Measurements from ENCODE around the gene RRP12.

Gene RRP12

DNA sequence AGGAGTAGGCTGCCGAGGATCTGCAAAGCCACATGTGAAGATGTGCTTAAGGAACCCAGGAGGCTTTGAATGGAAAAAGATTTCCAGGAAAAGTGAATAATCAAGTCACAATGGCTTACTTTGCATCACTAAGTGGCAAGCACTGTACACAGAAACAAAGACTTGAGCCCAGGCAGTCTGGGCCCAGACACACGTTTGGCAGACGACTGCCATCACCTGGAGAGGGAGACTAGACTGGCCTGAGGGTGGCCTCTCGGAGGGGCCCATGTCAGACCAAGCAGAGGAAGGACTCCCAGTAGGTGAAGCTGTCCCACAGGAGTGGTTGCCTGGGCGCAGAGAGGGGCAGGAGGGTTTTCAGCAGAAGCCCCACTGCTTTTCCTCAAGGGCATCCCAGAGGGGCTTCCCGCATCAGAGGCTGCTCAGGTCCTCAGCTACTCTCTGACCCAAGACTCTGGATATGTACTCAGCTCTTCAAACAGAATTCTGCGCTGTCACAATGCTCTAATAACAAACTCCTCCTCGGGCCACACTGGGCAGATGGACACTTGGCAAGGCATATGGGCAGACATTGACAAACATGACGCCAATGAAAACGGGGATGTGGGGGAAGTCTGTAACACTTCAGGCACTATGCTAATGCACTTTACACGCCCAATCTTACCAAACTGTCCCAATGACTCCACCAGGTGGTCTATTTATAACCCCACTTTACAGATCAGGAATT, 38.7 kb downstream of the RRP12 start:
- TF ChIP-seq TAF1 (IDR thresholded peaks at IDR 0.05; ENCODE audit: low read depth) (no peak), EGR1 (IDR thresholded peaks at IDR 0.05) (no peak), TEAD4 (IDR thresholded peaks at IDR 0.05) (no peak), ZBTB7A (IDR thresholded peaks at IDR 0.05; ENCODE audit: low read depth) (no peak)
- TF ChIP-seq, protein P1, sequence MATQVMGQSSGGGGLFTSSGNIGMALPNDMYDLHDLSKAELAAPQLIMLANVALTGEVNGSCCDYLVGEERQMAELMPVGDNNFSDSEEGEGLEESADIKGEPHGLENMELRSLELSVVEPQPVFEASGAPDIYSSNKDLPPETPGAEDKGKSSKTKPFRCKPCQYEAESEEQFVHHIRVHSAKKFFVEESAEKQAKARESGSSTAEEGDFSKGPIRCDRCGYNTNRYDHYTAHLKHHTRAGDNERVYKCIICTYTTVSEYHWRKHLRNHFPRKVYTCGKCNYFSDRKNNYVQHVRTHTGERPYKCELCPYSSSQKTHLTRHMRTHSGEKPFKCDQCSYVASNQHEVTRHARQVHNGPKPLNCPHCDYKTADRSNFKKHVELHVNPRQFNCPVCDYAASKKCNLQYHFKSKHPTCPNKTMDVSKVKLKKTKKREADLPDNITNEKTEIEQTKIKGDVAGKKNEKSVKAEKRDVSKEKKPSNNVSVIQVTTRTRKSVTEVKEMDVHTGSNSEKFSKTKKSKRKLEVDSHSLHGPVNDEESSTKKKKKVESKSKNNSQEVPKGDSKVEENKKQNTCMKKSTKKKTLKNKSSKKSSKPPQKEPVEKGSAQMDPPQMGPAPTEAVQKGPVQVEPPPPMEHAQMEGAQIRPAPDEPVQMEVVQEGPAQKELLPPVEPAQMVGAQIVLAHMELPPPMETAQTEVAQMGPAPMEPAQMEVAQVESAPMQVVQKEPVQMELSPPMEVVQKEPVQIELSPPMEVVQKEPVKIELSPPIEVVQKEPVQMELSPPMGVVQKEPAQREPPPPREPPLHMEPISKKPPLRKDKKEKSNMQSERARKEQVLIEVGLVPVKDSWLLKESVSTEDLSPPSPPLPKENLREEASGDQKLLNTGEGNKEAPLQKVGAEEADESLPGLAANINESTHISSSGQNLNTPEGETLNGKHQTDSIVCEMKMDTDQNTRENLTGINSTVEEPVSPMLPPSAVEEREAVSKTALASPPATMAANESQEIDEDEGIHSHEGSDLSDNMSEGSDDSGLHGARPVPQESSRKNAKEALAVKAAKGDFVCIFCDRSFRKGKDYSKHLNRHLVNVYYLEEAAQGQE (IDR thresholded peaks at IDR 0.05; ENCODE audit: low read depth) = no peak

DNA sequence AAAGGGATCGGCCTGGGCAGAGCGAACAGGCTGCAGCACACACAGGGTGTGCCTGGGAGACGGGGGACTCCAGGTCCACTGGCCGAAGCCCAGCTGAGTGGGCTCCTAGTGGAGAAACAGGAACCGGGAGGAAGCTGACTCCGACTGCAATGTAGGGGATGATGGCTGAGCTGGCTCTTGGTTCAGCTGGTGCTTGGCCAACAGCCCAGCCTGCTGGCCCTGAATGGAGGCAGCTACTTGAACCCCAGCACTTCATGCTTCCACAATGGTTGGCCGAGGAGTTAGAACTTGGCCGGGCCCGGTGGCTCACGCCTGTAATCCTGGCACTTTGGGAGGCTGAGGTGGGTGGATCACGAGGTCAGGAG, 39.6 kb downstream of the RRP12 start:
- TF ChIP-seq NFIC (IDR thresholded peaks at IDR 0.05) (no peak), CREB1 (IDR thresholded peaks at IDR 0.05; ENCODE audit: low read depth) (no peak), USF1 (IDR thresholded peaks at IDR 0.05) (no peak), EGR1 (IDR thresholded peaks at IDR 0.05) (no peak), YY1 (IDR thresholded peaks at IDR 0.05; ENCODE audit: low read depth) (no peak), TAF1 (IDR thresholded peaks at IDR 0.05; ENCODE audit: low read depth) (no peak), EP300 (IDR thresholded peaks at IDR 0.05; ENCODE audit: borderline replicate concordance) (no peak), CEBPB (IDR thresholded peaks at IDR 0.05) (no peak), TEAD4 (IDR thresholded peaks at IDR 0.05) (no peak), FOXM1 (IDR thresholded peaks at IDR 0.05; ENCODE audit: borderline replicate concordance, low read depth) (no peak), ZBTB7A (IDR thresholded peaks at IDR 0.05; ENCODE audit: low read depth) (no peak), TCF12 (IDR thresholded peaks at IDR 0.05; ENCODE audit: low read depth) (no peak), RAD21 (IDR thresholded peaks at IDR 0.05; ENCODE audit: low read depth) (no peak)
- TF ChIP-seq, protein P2, sequence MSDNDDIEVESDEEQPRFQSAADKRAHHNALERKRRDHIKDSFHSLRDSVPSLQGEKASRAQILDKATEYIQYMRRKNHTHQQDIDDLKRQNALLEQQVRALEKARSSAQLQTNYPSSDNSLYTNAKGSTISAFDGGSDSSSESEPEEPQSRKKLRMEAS (IDR thresholded peaks at IDR 0.05) = no peak
- TF ChIP-seq, protein P1 (IDR thresholded peaks at IDR 0.05; ENCODE audit: low read depth) = no peak

DNA sequence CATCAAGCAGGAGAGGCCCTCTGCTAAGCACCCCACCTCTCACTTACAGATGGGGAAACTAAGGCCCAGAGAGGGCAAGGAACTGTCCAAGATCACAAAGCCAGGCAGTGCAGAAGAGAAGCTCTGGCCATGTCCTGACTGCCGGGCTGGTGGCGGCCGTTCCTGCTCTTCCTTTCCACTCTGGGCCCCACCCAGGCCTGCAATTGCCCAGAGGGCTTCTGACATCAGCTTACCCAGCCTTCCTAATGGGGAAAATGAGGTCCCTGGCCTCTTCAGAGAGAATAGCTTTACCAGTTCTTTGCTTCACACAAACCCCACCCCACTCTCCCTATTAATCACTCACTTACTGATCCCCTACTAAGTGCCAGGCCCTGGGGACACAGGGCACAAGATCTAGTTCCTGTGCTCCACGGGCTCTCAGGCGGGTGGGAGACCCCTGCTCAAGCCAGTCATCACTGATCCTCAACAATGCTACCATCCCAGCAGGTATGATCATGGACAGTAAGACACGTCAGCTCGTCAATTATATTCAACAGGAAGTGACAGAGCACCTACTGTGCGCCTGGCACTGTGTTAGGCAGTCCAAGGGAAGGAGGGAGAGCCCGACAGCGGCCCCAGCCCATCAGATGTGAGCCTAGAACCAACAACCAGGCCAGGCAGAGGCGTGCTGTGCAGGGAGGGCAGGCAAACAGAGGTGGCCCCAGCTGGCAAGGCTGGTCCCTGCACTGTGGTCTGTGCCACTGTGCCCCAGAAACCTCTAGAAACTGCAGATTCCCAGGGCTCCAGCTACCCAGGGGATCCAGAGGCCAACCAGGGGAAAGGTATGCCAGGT, 40.2 kb downstream of the RRP12 start:
- no peak for TF ChIP-seq TAF1 (IDR thresholded peaks at IDR 0.05; ENCODE audit: low read depth)
- TF ChIP-seq, protein P1 (IDR thresholded peaks at IDR 0.05; ENCODE audit: low read depth) = no peak

DNA sequence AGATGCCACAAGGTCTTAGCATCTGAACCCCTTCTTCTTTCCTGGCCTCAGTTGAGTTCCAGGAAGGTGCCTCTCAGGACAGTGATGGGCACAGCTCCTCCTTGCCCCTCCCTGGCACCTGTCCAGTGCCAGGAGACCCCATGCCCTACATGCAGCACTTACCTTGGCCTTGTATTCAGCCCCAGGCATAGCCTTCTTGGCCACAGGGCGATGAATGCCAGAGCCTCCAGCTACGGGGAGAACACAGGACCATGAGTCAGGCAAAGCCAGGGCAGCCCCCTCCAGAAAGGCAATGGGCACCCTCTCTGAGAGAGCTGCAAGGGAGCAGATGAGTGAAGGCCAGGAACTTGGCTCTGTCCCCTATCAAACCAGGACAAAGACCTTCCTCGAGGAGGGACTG, 42.4 kb downstream of the RRP12 start:
- TF ChIP-seq TEAD4 (IDR thresholded peaks at IDR 0.05) = no peak
- TF ChIP-seq EP300 (IDR thresholded peaks at IDR 0.05; ENCODE audit: borderline replicate concordance) = no peak
- no peak for TF ChIP-seq NFIC (IDR thresholded peaks at IDR 0.05)
- no peak for TF ChIP-seq CREB1 (IDR thresholded peaks at IDR 0.05; ENCODE audit: low read depth)
- no peak for TF ChIP-seq CEBPB (IDR thresholded peaks at IDR 0.05)
- TF ChIP-seq EGR1 (IDR thresholded peaks at IDR 0.05) = no peak
- TF ChIP-seq FOXM1 (IDR thresholded peaks at IDR 0.05; ENCODE audit: borderline replicate concordance, low read depth) = no peak

GRCh38 chr10:97358349-97358748, 42.8 kb downstream of the RRP12 start:
- TF ChIP-seq, protein P1 (IDR thresholded peaks at IDR 0.05; ENCODE audit: low read depth) = no peak
- no peak for TF ChIP-seq NFIC (IDR thresholded peaks at IDR 0.05)
- no peak for TF ChIP-seq USF1 (IDR thresholded peaks at IDR 0.05)
- no peak for TF ChIP-seq TEAD4 (IDR thresholded peaks at IDR 0.05)
- TF ChIP-seq RAD21 (IDR thresholded peaks at IDR 0.05; ENCODE audit: low read depth) = no peak
- no peak for TF ChIP-seq TAF1 (IDR thresholded peaks at IDR 0.05; ENCODE audit: low read depth)
- TF ChIP-seq TCF12 (IDR thresholded peaks at IDR 0.05; ENCODE audit: low read depth) = no peak
- no peak for TF ChIP-seq FOXM1 (IDR thresholded peaks at IDR 0.05; ENCODE audit: borderline replicate concordance, low read depth)
- no peak for TF ChIP-seq YY1 (IDR thresholded peaks at IDR 0.05; ENCODE audit: low read depth)
- TF ChIP-seq EGR1 (IDR thresholded peaks at IDR 0.05) = no peak
- TF ChIP-seq, protein P2 (IDR thresholded peaks at IDR 0.05) = no peak
- TF ChIP-seq EP300 (IDR thresholded peaks at IDR 0.05; ENCODE audit: borderline replicate concordance) = no peak
- TF ChIP-seq ZBTB7A (IDR thresholded peaks at IDR 0.05; ENCODE audit: low read depth) = no peak
